Measurements from ENCODE around the gene CLIP2.
A peak's percentile ranks its signal among the peaks of the same experiment; 100 is the strongest.
"Not testable (repeated sequence)": the region's sequence is repeated elsewhere in the genome, so short reads cannot be mapped to it uniquely, and the experiment has no call there.

CLIP2 gene

GRCh38 chr7:74387606-74388005 lies 98.4 kb downstream of the CLIP2 start:
- H3K79me2 ChIP-seq (ENCODE audit: insufficient read depth, low read length) = no peaks in the 10 kb centered on the region
- no peaks in the 10 kb centered on the region; the same call in 1 of the 2 replicates for H3K36me3 ChIP-seq (ENCODE audit: insufficient read depth, low read length)
- no peak overlapping the region for H2AFZ ChIP-seq (ENCODE audit: low read length)
- no peaks in the 10 kb centered on the region for H3K9me3 ChIP-seq (ENCODE audit: insufficient read depth, low read depth, low read length)
- no peaks in the 10 kb centered on the region for H4K20me1 ChIP-seq (ENCODE audit: insufficient read depth, low read length, poor library complexity, severe bottlenecking)
- no peak overlapping the region for H3K4me2 ChIP-seq (ENCODE audit: low read depth, low read length, poor library complexity, severe bottlenecking)
- H3K4me1 ChIP-seq (ENCODE audit: insufficient read depth, low read length, poor library complexity, severe bottlenecking) = no peaks in the 10 kb centered on the region
- no peaks in the 10 kb centered on the region for H3K27me3 ChIP-seq (ENCODE audit: insufficient read depth, low read length, poor library complexity, severe bottlenecking)
- no peak overlapping the region for H3K4me3 ChIP-seq (ENCODE audit: low read length, poor library complexity, severe bottlenecking)
- H3F3A ChIP-seq (ENCODE audit: low read depth) = no peaks in the 10 kb centered on the region
- H3K9me2 ChIP-seq (replicated peaks; ENCODE audit: low read depth, low read length) = no peaks in the 10 kb centered on the region
- TF ChIP-seq EZH2phosphoT487 (IDR thresholded peaks at IDR 0.05; ENCODE audit: borderline replicate concordance) (no peak), CTCF (conservative IDR thresholded peaks at IDR 0.05; ENCODE audit: low read length) (no peak)
- H3K9ac ChIP-seq (ENCODE audit: low read depth, low read length, poor library complexity, severe bottlenecking) = no peak overlapping the region

- no peaks in the 10 kb centered on the region for H3K79me2 ChIP-seq (ENCODE audit: insufficient read depth, low read length)
- no peaks in the 10 kb centered on the region; the same call in 1 of the 2 replicates for H3K36me3 ChIP-seq (ENCODE audit: insufficient read depth, low read length)
- no peak overlapping the region for H3K4me3 ChIP-seq (ENCODE audit: low read length, poor library complexity, severe bottlenecking)
- H3F3A ChIP-seq (ENCODE audit: low read depth) = no peaks in the 10 kb centered on the region
- no peaks in the 10 kb centered on the region for H4K20me1 ChIP-seq (ENCODE audit: insufficient read depth, low read length, poor library complexity, severe bottlenecking)
- no peak overlapping the region for H2AFZ ChIP-seq (ENCODE audit: low read length)
- no peak overlapping the region for H3K4me2 ChIP-seq (ENCODE audit: low read depth, low read length, poor library complexity, severe bottlenecking)
- no peaks in the 10 kb centered on the region for H3K4me1 ChIP-seq (ENCODE audit: insufficient read depth, low read length, poor library complexity, severe bottlenecking)
- no peaks in the 10 kb centered on the region for H3K9me3 ChIP-seq (ENCODE audit: insufficient read depth, low read depth, low read length)
- no peaks in the 10 kb centered on the region for H3K9me2 ChIP-seq (replicated peaks; ENCODE audit: low read depth, low read length)
- no peaks in the 10 kb centered on the region for H3K27me3 ChIP-seq (ENCODE audit: insufficient read depth, low read length, poor library complexity, severe bottlenecking)
- no peak overlapping the region for H3K9ac ChIP-seq (ENCODE audit: low read depth, low read length, poor library complexity, severe bottlenecking)
- TF ChIP-seq EZH2phosphoT487 (IDR thresholded peaks at IDR 0.05; ENCODE audit: borderline replicate concordance) (no peak), CTCF (conservative IDR thresholded peaks at IDR 0.05; ENCODE audit: low read length) (no peak)
Observed at GRCh38 chr7:74388880-74389415, 99.7 kb downstream of the CLIP2 start.

- H3K27me3 ChIP-seq (ENCODE audit: insufficient read depth, low read length, poor library complexity, severe bottlenecking); H3K79me2 ChIP-seq (ENCODE audit: insufficient read depth, low read length); H2AFZ ChIP-seq (ENCODE audit: low read length); H3K9me2 ChIP-seq (replicated peaks; ENCODE audit: low read depth, low read length); H3K4me3 ChIP-seq (ENCODE audit: low read length, poor library complexity, severe bottlenecking); H3K4me2 ChIP-seq (ENCODE audit: low read depth, low read length, poor library complexity, severe bottlenecking); H4K20me1 ChIP-seq (ENCODE audit: insufficient read depth, low read length, poor library complexity, severe bottlenecking); H3F3A ChIP-seq (ENCODE audit: low read depth); H3K9me3 ChIP-seq (ENCODE audit: insufficient read depth, low read depth, low read length); H3K9ac ChIP-seq (ENCODE audit: low read depth, low read length, poor library complexity, severe bottlenecking); H3K4me1 ChIP-seq (ENCODE audit: insufficient read depth, low read length, poor library complexity, severe bottlenecking): not testable (repeated sequence)
- TF ChIP-seq CTCF (conservative IDR thresholded peaks at IDR 0.05; ENCODE audit: low read length) = peak; percentile 38; the same call in 1 of the 2 replicates
- peaks cover 13% of the 10 kb centered on the region; the same call in 1 of the 2 replicates for H3K36me3 ChIP-seq (ENCODE audit: insufficient read depth, low read length)
Observed at GRCh38 chr7:74393722-74394121, 104.5 kb downstream of the CLIP2 start.

Data from Loucy (cell line).